Stimulated activated effector memory CD8-positive, alpha-beta T cell treated with anti-CD3 and anti-CD28 coated beads, Interleukin-12 subunit alpha, Interleukin-12 subunit beta, amount 100 ng/mL, for 72 hours (primary cell): ENCODE results near the gene USP47.
A peak's percentile ranks its signal among the peaks of the same experiment; 100 is the strongest.

Experiments used
- ATAC-seq: fragments of 150-1000 bp; cut with Tn5 transposase; 2 replicates; pipeline ENCODE4 v1.10.0; 2021
- DNase-seq, 2 donors: peaks; one replicate each; pipeline ENCODE4 v3.0.0; 2021 to 2022; ENCODE audit warnings: low spot score in 2 of 2
- H3K27ac Mint-ChIP-seq: one replicate; pipeline ENCODE4 v1.8.0; 2022; ENCODE audit warnings: mild to moderate bottlenecking, mixed read lengths
- H3K36me3 Mint-ChIP-seq: one replicate; pipeline ENCODE4 v1.8.0; 2022; ENCODE audit warnings: mild to moderate bottlenecking, mixed read lengths
- H3K4me1 Mint-ChIP-seq: one replicate; pipeline ENCODE4 v1.8.0; 2022; ENCODE audit warnings: mixed read lengths
- H3K4me3 Mint-ChIP-seq: one replicate; pipeline ENCODE4 v1.8.0; 2022; ENCODE audit warnings: mild to moderate bottlenecking, mixed read lengths
- H3K9me3 Mint-ChIP-seq: one replicate; pipeline ENCODE4 v1.8.0; 2022; ENCODE audit warnings: mixed read lengths

Gene USP47

GRCh38 chr11:11871991-11872401, 30.2 kb downstream of the USP47 start:
- Mint-ChIP-seq H3K27ac (peak overlapping the region; percentile 15), H3K4me1 (peaks cover 58% of the 10 kb centered on the region), H3K36me3 (peaks cover 9% of the 10 kb centered on the region), H3K4me3 (no peak overlapping the region), H3K9me3 (peaks cover 3% of the 10 kb centered on the region)
- no peak for DNase-seq
- no peak for ATAC-seq

GRCh38 chr11:11876458-11876857, 34.7 kb downstream of the USP47 start:
- Mint-ChIP-seq H3K4me1 (peaks cover 39% of the 10 kb centered on the region), H3K4me3 (no peak overlapping the region), H3K9me3 (no peaks in the 10 kb centered on the region), H3K36me3 (peaks cover 21% of the 10 kb centered on the region), H3K27ac (no peak overlapping the region)
- no peak for DNase-seq
- ATAC-seq, result no peak

- Mint-ChIP-seq H3K4me1 (peaks cover 48% of the 10 kb centered on the region), H3K9me3 (no peaks in the 10 kb centered on the region), H3K27ac (no peak overlapping the region), H3K36me3 (peaks cover 41% of the 10 kb centered on the region), H3K4me3 (no peak overlapping the region)
- no peak for DNase-seq
- ATAC-seq, result no peak
Observed at GRCh38 chr11:11880179-11880578, 38.4 kb downstream of the USP47 start.

- H3K27ac Mint-ChIP-seq, result no peak overlapping the region
- no peak overlapping the region for H3K4me3 Mint-ChIP-seq
- peaks cover 65% of the 10 kb centered on the region for H3K36me3 Mint-ChIP-seq
- DNase-seq, result no peak
- no peaks in the 10 kb centered on the region for H3K9me3 Mint-ChIP-seq
- peaks cover 56% of the 10 kb centered on the region for H3K4me1 Mint-ChIP-seq
- ATAC-seq, result no peak
Observed at GRCh38 chr11:11882539-11882938, 40.8 kb downstream of the USP47 start.

GRCh38 chr11:11884351-11884750, 42.6 kb downstream of the USP47 start:
- Mint-ChIP-seq H3K36me3 (peaks cover 83% of the 10 kb centered on the region), H3K27ac (no peak overlapping the region), H3K4me1 (peaks cover 57% of the 10 kb centered on the region), H3K9me3 (no peaks in the 10 kb centered on the region), H3K4me3 (no peak overlapping the region)
- ATAC-seq, result no peak
- DNase-seq, result no peak

GRCh38 chr11:11884774-11885481, 43.2 kb downstream of the USP47 start:
- H3K4me1 Mint-ChIP-seq, result peaks cover 62% of the 10 kb centered on the region

GRCh38 chr11:11894486-11894885, 52.7 kb downstream of the USP47 start:
- no peak for ATAC-seq
- DNase-seq, result no peak
- Mint-ChIP-seq H3K27ac (no peak overlapping the region), H3K36me3 (peaks cover 88% of the 10 kb centered on the region), H3K4me3 (no peak overlapping the region), H3K9me3 (no peaks in the 10 kb centered on the region), H3K4me1 (peaks cover 5% of the 10 kb centered on the region)

More at GRCh38 chr11:11884774-11885481, 43.2 kb downstream of the USP47 start:
- peaks cover 89% of the 10 kb centered on the region for H3K36me3 Mint-ChIP-seq
- H3K9me3 Mint-ChIP-seq, result no peaks in the 10 kb centered on the region
- H3K27ac Mint-ChIP-seq, result peak overlapping the region; percentile 78
- ATAC-seq (peak; percentile 78), DNase-seq (no peak)
- H3K4me3 Mint-ChIP-seq, result no peak overlapping the region

- no peaks in the 10 kb centered on the region for H3K9me3 Mint-ChIP-seq
- no peak for ATAC-seq
- peaks cover 84% of the 10 kb centered on the region for H3K36me3 Mint-ChIP-seq
- no peak for DNase-seq
- no peaks in the 10 kb centered on the region for H3K4me1 Mint-ChIP-seq
- no peak overlapping the region for H3K27ac Mint-ChIP-seq
- no peak overlapping the region for H3K4me3 Mint-ChIP-seq
Observed at GRCh38 chr11:11895672-11896071, 53.9 kb downstream of the USP47 start.

- Mint-ChIP-seq H3K4me1 (no peaks in the 10 kb centered on the region), H3K9me3 (no peaks in the 10 kb centered on the region), H3K27ac (no peak overlapping the region), H3K36me3 (peaks cover 71% of the 10 kb centered on the region), H3K4me3 (no peak overlapping the region)
- no peak for ATAC-seq
- DNase-seq, result no peak
Observed at GRCh38 chr11:11898648-11899047, 56.9 kb downstream of the USP47 start.

GRCh38 chr11:11899401-11899800, 57.6 kb downstream of the USP47 start:
- Mint-ChIP-seq H3K27ac (no peak overlapping the region), H3K4me3 (no peak overlapping the region), H3K9me3 (no peaks in the 10 kb centered on the region), H3K36me3 (peaks cover 69% of the 10 kb centered on the region), H3K4me1 (no peaks in the 10 kb centered on the region)
- no peak for ATAC-seq
- DNase-seq, result no peak

- DNase-seq (no peak), ATAC-seq (no peak)
- H3K9me3 Mint-ChIP-seq, result no peaks in the 10 kb centered on the region
- peaks cover 72% of the 10 kb centered on the region for H3K36me3 Mint-ChIP-seq
- H3K4me3 Mint-ChIP-seq, result no peak overlapping the region
- H3K4me1 Mint-ChIP-seq, result no peaks in the 10 kb centered on the region
- H3K27ac Mint-ChIP-seq, result no peak overlapping the region
Observed at GRCh38 chr11:11901929-11902328, 60.2 kb downstream of the USP47 start.

- no peak overlapping the region for H3K27ac Mint-ChIP-seq
- H3K36me3 Mint-ChIP-seq, result peaks cover 77% of the 10 kb centered on the region
- ATAC-seq, result no peak
- no peak overlapping the region for H3K4me3 Mint-ChIP-seq
- no peaks in the 10 kb centered on the region for H3K9me3 Mint-ChIP-seq
- no peak for DNase-seq
- H3K4me1 Mint-ChIP-seq, result no peaks in the 10 kb centered on the region
Observed at GRCh38 chr11:11909727-11910126, 68.0 kb downstream of the USP47 start.

- ATAC-seq (no peak), DNase-seq (no peak)
- Mint-ChIP-seq H3K4me3 (no peak overlapping the region), H3K27ac (peak overlapping the region; percentile 2), H3K36me3 (peaks cover 72% of the 10 kb centered on the region), H3K4me1 (no peaks in the 10 kb centered on the region), H3K9me3 (no peaks in the 10 kb centered on the region)
Observed at GRCh38 chr11:11910541-11910940, 68.8 kb downstream of the USP47 start.

GRCh38 chr11:11913395-11913794, 71.6 kb downstream of the USP47 start:
- Mint-ChIP-seq H3K9me3 (no peaks in the 10 kb centered on the region), H3K36me3 (peaks cover 53% of the 10 kb centered on the region), H3K4me3 (no peak overlapping the region)

GRCh38 chr11:11915625-11916024, 73.9 kb downstream of the USP47 start:
- no peak overlapping the region for H3K4me3 Mint-ChIP-seq
- peaks cover 56% of the 10 kb centered on the region for H3K36me3 Mint-ChIP-seq
- H3K4me1 Mint-ChIP-seq, result no peaks in the 10 kb centered on the region
- H3K27ac Mint-ChIP-seq, result no peak overlapping the region
- no peaks in the 10 kb centered on the region for H3K9me3 Mint-ChIP-seq
- no peak for DNase-seq
- ATAC-seq, result no peak

More at GRCh38 chr11:11913395-11913794, 71.6 kb downstream of the USP47 start:
- peak overlapping the region; percentile 41 for H3K27ac Mint-ChIP-seq
- DNase-seq (no peak), ATAC-seq (no peak)
- H3K4me1 Mint-ChIP-seq, result no peaks in the 10 kb centered on the region

- no peak for DNase-seq
- ATAC-seq, result no peak
- Mint-ChIP-seq H3K36me3 (peaks cover 56% of the 10 kb centered on the region), H3K27ac (no peak overlapping the region), H3K4me1 (no peaks in the 10 kb centered on the region), H3K4me3 (no peak overlapping the region), H3K9me3 (no peaks in the 10 kb centered on the region)
Observed at GRCh38 chr11:11916981-11917399, 75.2 kb downstream of the USP47 start.
